Anterior cingulate cortex (tissue), 58 donors: ENCODE measurements around the gene INO80.
"Not testable (repeated sequence)": the region's sequence is repeated elsewhere in the genome, so short reads cannot be mapped to it uniquely, and the experiment has no call there.

Experiments used
- DNase-seq, 58 donors: peaks; one replicate each; lab custom pipeline; 2025; lab: John Stamatoyannopoulos, UW

Gene INO80

GRCh38 chr15:41116116-41116961, at the start of gene INO80:
Gene INO80 (minus strand): TSS chr15:41116280. CDS start chr15:41096310, 19,970 bp downstream.
- DNase-seq: peak; percentile 85 to 98 (median 95)

- DNase-seq: no peak
These were observed 45.7 kb upstream of the INO80 start for GRCh38 chr15:41161736-41162135.

- DNase-seq: no peak
These were observed 45.3 kb upstream of the INO80 start for GRCh38 chr15:41161336-41161735.

- DNase-seq: no peak
These were observed 44.7 kb upstream of the INO80 start for GRCh38 chr15:41160639-41161315.

GRCh38 chr15:41154412-41154811, 38.3 kb upstream of the INO80 start:
- DNase-seq: peak in 1 of 58 donors; percentile 4

GRCh38 chr15:41153733-41154132, 37.7 kb upstream of the INO80 start:
- no peak for DNase-seq

- no peak for DNase-seq
These were observed 35.4 kb upstream of the INO80 start for GRCh38 chr15:41151451-41152005.

GRCh38 chr15:41150279-41150678, 34.2 kb upstream of the INO80 start:
- DNase-seq: no peak

- DNase-seq: no peak
These were observed 32.0 kb upstream of the INO80 start for GRCh38 chr15:41148065-41148464.

GRCh38 chr15:41139619-41140018, 23.5 kb upstream of the INO80 start:
- DNase-seq: no peak

GRCh38 chr15:41139112-41139511, 23.0 kb upstream of the INO80 start:
- not testable (repeated sequence) for DNase-seq

GRCh38 chr15:41135580-41135979, 19.5 kb upstream of the INO80 start:
- DNase-seq: not testable (repeated sequence)

GRCh38 chr15:41133454-41133853, 17.4 kb upstream of the INO80 start:
- DNase-seq: no peak

GRCh38 chr15:41132094-41132493, 16.0 kb upstream of the INO80 start:
- not testable (repeated sequence) for DNase-seq

GRCh38 chr15:41128174-41128902, 12.3 kb upstream of the INO80 start:
- no peak for DNase-seq

GRCh38 chr15:41125931-41126642, 10.0 kb upstream of the INO80 start:
- peak in 4 of 58 donors; percentile 1 to 4 (median 4) for DNase-seq

- no peak for DNase-seq
These were observed 9.1 kb upstream of the INO80 start for GRCh38 chr15:41125063-41125669.

- DNase-seq: no peak
These were observed 8.0 kb upstream of the INO80 start for GRCh38 chr15:41124058-41124457.

GRCh38 chr15:41122849-41123248, 6.8 kb upstream of the INO80 start:
- no peak for DNase-seq

GRCh38 chr15:41121951-41122350, 5.9 kb upstream of the INO80 start:
- DNase-seq: no peak
